IMR-90 (cell line): ENCODE data around the gene RILPL2. TPM values are rescaled to one million over a fixed set of nuclear protein-coding genes. Genes with fewer than 3 reads are reported as not detected.

Source experiments
- ATAC-seq: fragments of 200-7000 bp; cut with Tn5 transposase; 2 replicates; pipeline ENCODE4 v1.9.1; 2020; ENCODE audit warnings: low read depth, mild to moderate bottlenecking, moderate library complexity
- BruUV-seq: library from RNA; stranded (reverse); fragments of 400-500 nt; replicated peaks from 2 replicates; lab custom pipeline; 2021; lab: Mats Ljungman, UMichigan
- CTCF ChIA-PET: fragments of 300-600 bp; formaldehyde crosslinking; extraction: SDS; loops from one replicate; lab custom pipeline; 2021; ENCODE audit warnings: antibody characterized with exemption; lab: Yijun Ruan, JAX
- POLR2A ChIA-PET: fragments of 300-600 bp; sonication (Branson Sonifier 250); formaldehyde crosslinking; loops from one replicate; lab custom pipeline; 2022; ENCODE audit warnings: antibody characterized with exemption; ENCODE audit not compliant: unreplicated experiment; lab: Charles Lee
- DNase-seq: peaks from one replicate; pipeline ENCODE4 v3.0.0; 2013
- H2AFZ ChIP-seq: replicated peaks from 2 replicates; pipeline ENCODE3; 2013; ENCODE audit warnings: low read length, mild to moderate bottlenecking; ENCODE audit not compliant: poor library complexity
- H2AK5ac ChIP-seq: 2 replicates; pipeline ENCODE4 v1.6.1; 2013; ENCODE audit warnings: low read depth, low read length, inconsistent platforms
- H2AK9ac ChIP-seq: replicated peaks from 2 replicates; pipeline ENCODE3; 2013; ENCODE audit warnings: mild to moderate bottlenecking, low read depth, low read length, moderate library complexity; ENCODE audit not compliant: poor library complexity
- H2BK120ac ChIP-seq: 2 replicates; pipeline ENCODE4 v1.6.1; 2013; ENCODE audit warnings: low read depth, low read length, inconsistent platforms
- H2BK15ac ChIP-seq: 3 replicates; pipeline ENCODE4 v1.6.1; 2013; ENCODE audit warnings: low read depth, low read length, inconsistent platforms
- H2BK20ac ChIP-seq: 2 replicates; pipeline ENCODE4 v1.6.1; 2013; ENCODE audit warnings: low read depth, mild to moderate bottlenecking, inconsistent platforms, low read length, moderate library complexity
- H2BK5ac ChIP-seq: 2 replicates; pipeline ENCODE4 v1.6.1; 2013; ENCODE audit warnings: mild to moderate bottlenecking, low read depth, low read length, inconsistent platforms; ENCODE audit not compliant: poor library complexity, severe bottlenecking
- H3K14ac ChIP-seq: replicated peaks from 2 replicates; pipeline ENCODE4 v1.6.1; 2013; ENCODE audit warnings: low read depth, low read length, inconsistent platforms
- H3K18ac ChIP-seq: 2 replicates; pipeline ENCODE4 v1.6.1; 2013; ENCODE audit warnings: low read depth, low read length, control low read depth
- H3K23ac ChIP-seq: 2 replicates; pipeline ENCODE4 v1.6.1; 2013; ENCODE audit warnings: low read depth, low read length, inconsistent platforms
- H3K27ac ChIP-seq: 2 replicates; pipeline ENCODE4 v1.5.1; 2013; ENCODE audit warnings: mild to moderate bottlenecking, control low read depth, low read length; ENCODE audit not compliant: insufficient read depth
- H3K27me3 ChIP-seq: 2 replicates; pipeline ENCODE4 v1.6.1; 2013; ENCODE audit warnings: low read length; ENCODE audit not compliant: control insufficient read depth, insufficient read depth
- H3K36me3 ChIP-seq: 2 replicates; pipeline ENCODE4 v1.6.1; 2013; ENCODE audit warnings: low read length, mixed read lengths; ENCODE audit not compliant: control insufficient read depth, insufficient read depth
- H3K4ac ChIP-seq: 2 replicates; pipeline ENCODE4 v1.6.1; 2013; ENCODE audit warnings: low read depth, low read length, inconsistent platforms
- H3K4me1 ChIP-seq: 2 replicates; pipeline ENCODE4 v1.6.1; 2013; ENCODE audit warnings: low read length, mixed read lengths; ENCODE audit not compliant: control insufficient read depth, insufficient read depth
- H3K4me2 ChIP-seq: 2 replicates; pipeline ENCODE4 v1.6.1; 2013; ENCODE audit warnings: low read depth, mild to moderate bottlenecking, control low read depth, low read length, moderate library complexity
- H3K4me3 ChIP-seq: 2 replicates; pipeline ENCODE4 v1.5.1; 2013; ENCODE audit warnings: low read depth, mild to moderate bottlenecking, control low read depth, low read length, moderate library complexity; ENCODE audit not compliant: insufficient read depth
- H3K56ac ChIP-seq: 2 replicates; pipeline ENCODE4 v1.6.1; 2013; ENCODE audit warnings: low read length, inconsistent platforms; ENCODE audit not compliant: insufficient read depth; ENCODE audit errors: extremely low read depth
- H3K79me1 ChIP-seq, 2 experiments: 2 replicates each; pipeline ENCODE4 v1.6.1; 2013; ENCODE audit warnings: low read length in 2 of 2, inconsistent platforms in 1 of 2, low read depth in 1 of 2
- H3K9ac ChIP-seq: 2 replicates; pipeline ENCODE4 v1.6.1; 2013; ENCODE audit warnings: low read depth, low read length, control low read depth
- H3K9me1 ChIP-seq: 2 replicates; pipeline ENCODE4 v1.6.1; 2013; ENCODE audit warnings: low read length, inconsistent platforms; ENCODE audit not compliant: insufficient read depth
- H3K9me3 ChIP-seq: 2 replicates; pipeline ENCODE4 v1.6.1; 2013; ENCODE audit warnings: low read length; ENCODE audit not compliant: control insufficient read depth, insufficient read depth
- H4K20me1 ChIP-seq: 2 replicates; pipeline ENCODE4 v1.6.1; 2013; ENCODE audit warnings: low read length, inconsistent platforms; ENCODE audit not compliant: insufficient read depth
- H4K5ac ChIP-seq: 2 replicates; pipeline ENCODE4 v1.6.1; 2013; ENCODE audit warnings: mild to moderate bottlenecking, low read depth, low read length, control low read depth
- H4K8ac ChIP-seq, 2 experiments: 2 replicates each; pipeline ENCODE4 v1.6.1; 2013; ENCODE audit warnings: low read depth in 2 of 2, low read length in 2 of 2, control low read depth in 1 of 2, inconsistent platforms in 1 of 2
- H4K91ac ChIP-seq: 2 replicates; pipeline ENCODE4 v1.6.1; 2013; ENCODE audit warnings: low read depth, low read length, inconsistent platforms; ENCODE audit not compliant: insufficient read depth
- CHD1 ChIP-seq: IDR thresholded peaks from 2 replicates; pipeline ENCODE4 v1.6.1; 2012; ENCODE audit warnings: low read depth, low read length, improper control_type of control experiment
- FOS ChIP-seq: fragments of 150-350 bp; IDR thresholded peaks from 2 replicates; pipeline ENCODE4 v1.6.1; 2016; ENCODE audit warnings: low read depth, low read length
- MAFK ChIP-seq: IDR thresholded peaks from 2 replicates; pipeline ENCODE4 v1.6.1; 2012; ENCODE audit warnings: low read depth, low read length, improper control_type of control experiment
- MAZ ChIP-seq: IDR thresholded peaks from 2 replicates; pipeline ENCODE4 v1.6.1; 2012; ENCODE audit warnings: low read depth, mild to moderate bottlenecking, low read length, improper control_type of control experiment, moderate library complexity, borderline replicate concordance
- POLR2A ChIP-seq: IDR thresholded peaks from 2 replicates; pipeline ENCODE4 v1.6.1; 2012; ENCODE audit warnings: mild to moderate bottlenecking, low read depth, low read length
- RAD21 ChIP-seq: IDR thresholded peaks from 2 replicates; pipeline ENCODE4 v1.6.1; 2012; ENCODE audit warnings: low read length, improper control_type of control experiment
- RCOR1 ChIP-seq: IDR thresholded peaks from 2 replicates; pipeline ENCODE4 v1.6.1; 2012; ENCODE audit warnings: mild to moderate bottlenecking, low read length, improper control_type of control experiment; ENCODE audit not compliant: insufficient replicate concordance
- RFX5 ChIP-seq: IDR thresholded peaks from 2 replicates; pipeline ENCODE4 v1.8.0; 2012; ENCODE audit warnings: low read depth, mild to moderate bottlenecking, low read length, moderate library complexity
- WGBS, 2 experiments: methylation state at CpG; one replicate each; pipeline versions ENCODE4 v1.1.5 to v1.1.7; 2013; ENCODE audit warnings: missing lambda C conversion rate in 2 of 2; ENCODE audit not compliant: insufficient read length in 1 of 2; ENCODE audit errors: extremely low coverage in 2 of 2; 5-methylcytosine and 5-hydroxymethylcytosine counted together
- dilution Hi-C: fragments of 300-500 bp; cut with HindIII; formaldehyde crosslinking; loops from one replicate; pipeline ENCODE4 v1.14.3; 2018; ENCODE audit warnings: low sequenced_read_pairs; ENCODE audit not compliant: unreplicated experiment
- in situ Hi-C: fragments of 300-500 bp; cut with MboI; formaldehyde crosslinking; loops from 3 replicates; pipeline ENCODE4 v1.14.3; 2019; ENCODE audit warnings: low sequenced_read_pairs, inconsistent platforms, mixed read lengths
- intact Hi-C: fragments of 100-400 bp; cut with micrococcal nuclease; formaldehyde crosslinking; loops from 2 replicates; pipeline ENCODE4 v1.10.0; 2022
- polyA plus RNA-seq, 3 experiments: library from polyadenylated mRNA; depleted of rRNA; stranded (reverse); fragments of >200 nt; gene quantifications; 2 replicates each; pipeline ENCODE4 v1.2.3, GENCODE V29; 2012; ENCODE audit warnings: low replicate concordance in 1 of 3
- total RNA-seq: library from RNA; depleted of rRNA; stranded (reverse); fragments of >200 nt; gene quantifications from 2 replicates; pipeline ENCODE4 v1.2.3, GENCODE V29; 2012
- TF ChIP-seq, protein P1 (sequence below): fragments of 150-350 bp; IDR thresholded peaks from 2 replicates; pipeline ENCODE4 v1.6.1; 2017; ENCODE audit warnings: mild to moderate bottlenecking, antibody characterized with exemption, low read length, low read depth

Gene RILPL2
- total and polyA plus RNA-seq, 2 of the 4 experiments (the other 2 are of a cell fraction), result 1.8 to 2.2 TPM

DNA sequence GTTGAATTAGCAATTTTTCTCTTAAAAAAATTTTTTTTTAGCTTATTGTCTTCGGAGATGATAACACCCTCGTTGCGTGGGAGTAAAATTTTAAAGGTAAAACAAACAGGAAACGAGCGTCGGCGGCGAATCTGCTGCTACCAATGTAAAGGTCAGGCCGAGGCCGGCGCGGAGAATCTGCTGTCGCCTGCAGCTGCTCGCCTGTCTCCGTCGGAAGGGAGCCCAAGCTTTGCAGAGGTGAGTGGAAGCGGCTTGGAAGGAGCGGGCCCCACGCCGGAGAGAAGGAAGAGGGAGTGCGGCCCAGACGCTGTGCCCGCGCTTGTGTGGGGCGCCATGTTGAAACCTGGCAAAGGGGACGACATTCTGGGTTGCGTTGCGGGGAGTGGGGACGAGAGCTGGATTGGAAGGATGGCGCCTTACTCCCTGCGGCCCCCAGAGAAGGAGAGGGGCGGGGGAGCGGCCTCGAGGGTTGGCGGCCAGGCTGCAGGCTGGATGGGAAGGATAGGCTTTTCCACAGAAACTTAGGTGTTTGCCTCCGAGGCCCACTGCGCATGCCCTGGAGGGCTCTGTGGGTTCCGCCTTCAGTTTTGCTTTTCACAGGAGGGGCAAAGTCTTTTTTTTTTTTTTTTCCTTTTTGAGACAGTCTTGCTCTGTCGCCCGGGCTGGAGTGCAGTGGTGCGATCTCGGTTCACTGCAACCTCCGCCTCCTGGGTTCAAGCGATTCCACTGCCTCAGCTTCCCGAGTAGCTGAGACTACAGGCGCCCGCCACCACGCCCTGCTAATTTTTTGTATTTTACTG lies 21.7 kb upstream of the RILPL2 start, which contains the start of gene SNRNP35:
TSS of gene SNRNP35 (plus strand) at position 160 of the 800 bp plus-strand sequence. CDS start 7,402 bp downstream, outside the sequence.
- H3K18ac ChIP-seq, result peak within 1 kb of the TSS; percentile 97
- ChIA-PET POLR2A (no interaction called here), CTCF (interaction anchor here (0.6 kb wide), 2 partner anchors 8 to 34 kb away, joined by 3 read pairs; no protein-coding TSS in a partner anchor)
- peak within 1 kb of the TSS; percentile 97 for H4K91ac ChIP-seq
- H3K4me2 ChIP-seq, result peak within 1 kb of the TSS; percentile 77
- peak within 1 kb of the TSS; percentile 100 for H3K14ac ChIP-seq
- H2AK5ac ChIP-seq, result peak within 1 kb of the TSS; percentile 78
- WGBS, 2 experiments, result 0% methylated on average over 23 of the region's 48 CpGs; no CpG with 5 or more reads in 1 of the 2 experiments
- H2BK15ac ChIP-seq, result peak within 1 kb of the TSS; percentile 90; the same call in 2 of the 3 replicates
- no peaks in the 10 kb centered on the region; the same call in 1 of the 2 replicates for H3K4me1 ChIP-seq
- peak within 1 kb of the TSS; percentile 93 for H3K4me3 ChIP-seq
- H3K27me3 ChIP-seq, result no peaks in the 10 kb centered on the region
- H3K79me1 ChIP-seq, result peaks cover 18 to 37% of the 10 kb centered on the region in 2 experiments; a peak in 3 of 4 replicates
- peak; percentile 74 for DNase-seq
- peak within 1 kb of the TSS; percentile 99 for H2AK9ac ChIP-seq
- H3K23ac ChIP-seq, result peak within 1 kb of the TSS; percentile 92
- H2AFZ ChIP-seq, result peak within 1 kb of the TSS; percentile 100
- peak within 1 kb of the TSS; percentile 90 to 96 for H4K8ac ChIP-seq
- in situ Hi-C loops, result no loop called here
- peaks cover 1% of the 10 kb centered on the region; the same call in 1 of the 2 replicates for H3K36me3 ChIP-seq
- intact Hi-C loops, result loop anchor here (1.0 kb wide), 1 partner anchor 124 kb away; no protein-coding TSS in a partner anchor
- peak within 1 kb of the TSS; percentile 94 for H4K5ac ChIP-seq
- peak; percentile 84 for ATAC-seq
- H3K56ac ChIP-seq, result peak within 1 kb of the TSS; percentile 51
- peak within 1 kb of the TSS; percentile 99 for H3K4ac ChIP-seq
- H2BK5ac ChIP-seq, result peak within 1 kb of the TSS; percentile 99
- peak within 1 kb of the TSS; percentile 61; the same call in 1 of the 2 replicates for H2BK20ac ChIP-seq
- dilution Hi-C loops, result no loop called here
- H3K9me1 ChIP-seq, result 0 out of 2 replicates have a peak, but pooled peaks cover 2% of the 10 kb centered on the region
- peak within 1 kb of the TSS; percentile 98 for H3K9ac ChIP-seq
- no peaks in the 10 kb centered on the region for H4K20me1 ChIP-seq
- peak within 1 kb of the TSS; percentile 92 for H2BK120ac ChIP-seq
- TF ChIP-seq RFX5 (no peak), CHD1 (no peak), MAFK (no peak), POLR2A (peak; percentile 29), FOS (no peak), RCOR1 (no peak), RAD21 (no peak), MAZ (peak; percentile 60; the same call in 1 of the 2 replicates)
- TF ChIP-seq, protein P1, sequence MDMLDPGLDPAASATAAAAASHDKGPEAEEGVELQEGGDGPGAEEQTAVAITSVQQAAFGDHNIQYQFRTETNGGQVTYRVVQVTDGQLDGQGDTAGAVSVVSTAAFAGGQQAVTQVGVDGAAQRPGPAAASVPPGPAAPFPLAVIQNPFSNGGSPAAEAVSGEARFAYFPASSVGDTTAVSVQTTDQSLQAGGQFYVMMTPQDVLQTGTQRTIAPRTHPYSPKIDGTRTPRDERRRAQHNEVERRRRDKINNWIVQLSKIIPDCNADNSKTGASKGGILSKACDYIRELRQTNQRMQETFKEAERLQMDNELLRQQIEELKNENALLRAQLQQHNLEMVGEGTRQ, result no peak; the same call in 1 of the 2 replicates
- peak within 1 kb of the TSS; percentile 100 for H3K27ac ChIP-seq
- no TSS peak for BruUV-seq
- H3K9me3 ChIP-seq, result no peaks in the 10 kb centered on the region
